Measurements from ENCODE around the gene PACSIN2.

Gene PACSIN2

GRCh38 chr22:42991010-42991651 is 23.8 kb downstream of the PACSIN2 start:
- no peak overlapping the region for H3K4me3 ChIP-seq (ENCODE audit: low read depth, low read length)
- TF ChIP-seq POLR2A (IDR thresholded peaks at IDR 0.05; ENCODE audit: extremely low read depth, insufficient read length) (no peak), MYC (IDR thresholded peaks at IDR 0.05; ENCODE audit: low read depth, low read length) (no peak), MAX (IDR thresholded peaks at IDR 0.05; ENCODE audit: low read depth, low read length) (no peak)
- TF ChIP-seq, protein P1, sequence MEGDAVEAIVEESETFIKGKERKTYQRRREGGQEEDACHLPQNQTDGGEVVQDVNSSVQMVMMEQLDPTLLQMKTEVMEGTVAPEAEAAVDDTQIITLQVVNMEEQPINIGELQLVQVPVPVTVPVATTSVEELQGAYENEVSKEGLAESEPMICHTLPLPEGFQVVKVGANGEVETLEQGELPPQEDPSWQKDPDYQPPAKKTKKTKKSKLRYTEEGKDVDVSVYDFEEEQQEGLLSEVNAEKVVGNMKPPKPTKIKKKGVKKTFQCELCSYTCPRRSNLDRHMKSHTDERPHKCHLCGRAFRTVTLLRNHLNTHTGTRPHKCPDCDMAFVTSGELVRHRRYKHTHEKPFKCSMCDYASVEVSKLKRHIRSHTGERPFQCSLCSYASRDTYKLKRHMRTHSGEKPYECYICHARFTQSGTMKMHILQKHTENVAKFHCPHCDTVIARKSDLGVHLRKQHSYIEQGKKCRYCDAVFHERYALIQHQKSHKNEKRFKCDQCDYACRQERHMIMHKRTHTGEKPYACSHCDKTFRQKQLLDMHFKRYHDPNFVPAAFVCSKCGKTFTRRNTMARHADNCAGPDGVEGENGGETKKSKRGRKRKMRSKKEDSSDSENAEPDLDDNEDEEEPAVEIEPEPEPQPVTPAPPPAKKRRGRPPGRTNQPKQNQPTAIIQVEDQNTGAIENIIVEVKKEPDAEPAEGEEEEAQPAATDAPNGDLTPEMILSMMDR (IDR thresholded peaks at IDR 0.05; ENCODE audit: low read depth, low read length): no peak
- DNase-seq (ENCODE audit: low read depth): peak; percentile 57

- TF ChIP-seq POLR2A (IDR thresholded peaks at IDR 0.05; ENCODE audit: extremely low read depth, insufficient read length) (no peak), MAX (IDR thresholded peaks at IDR 0.05; ENCODE audit: low read depth, low read length) (no peak), MYC (IDR thresholded peaks at IDR 0.05; ENCODE audit: low read depth, low read length) (no peak)
- TF ChIP-seq, protein P1 (IDR thresholded peaks at IDR 0.05; ENCODE audit: low read depth, low read length): peak; percentile 13
- DNase-seq (ENCODE audit: low read depth): peak; percentile 59
- H3K4me3 ChIP-seq (ENCODE audit: low read depth, low read length): no peak overlapping the region
These were observed 24.7 kb downstream of the PACSIN2 start for GRCh38 chr22:42990131-42990838.

DNA sequence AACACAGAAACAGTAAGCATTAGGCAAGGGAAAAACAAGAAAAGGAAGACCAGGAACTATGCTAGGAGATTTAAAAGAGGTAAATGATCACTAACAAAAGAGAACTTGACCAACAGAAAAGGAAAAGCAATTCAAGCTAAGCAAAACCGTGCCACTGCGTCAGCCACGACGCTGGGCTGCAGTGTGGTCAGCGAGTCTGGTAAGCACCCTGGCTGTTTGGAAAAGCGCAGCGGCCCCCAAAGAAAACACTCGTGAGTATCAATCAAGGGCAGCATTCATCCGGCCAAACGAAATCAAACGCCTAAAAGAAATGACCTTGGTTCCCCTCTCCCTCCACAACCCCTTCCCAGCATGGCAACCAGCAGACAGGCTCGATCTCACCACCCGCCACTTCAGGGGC is 28.8 kb downstream of the PACSIN2 start:
- TF ChIP-seq, protein P1 (IDR thresholded peaks at IDR 0.05; ENCODE audit: low read depth, low read length): no peak
- TF ChIP-seq MAX (IDR thresholded peaks at IDR 0.05; ENCODE audit: low read depth, low read length) (no peak), MYC (IDR thresholded peaks at IDR 0.05; ENCODE audit: low read depth, low read length) (no peak), POLR2A (IDR thresholded peaks at IDR 0.05; ENCODE audit: extremely low read depth, insufficient read length) (no peak)
- H3K4me3 ChIP-seq (ENCODE audit: low read depth, low read length): no peak overlapping the region
- no peak for DNase-seq (ENCODE audit: low read depth)

- TF ChIP-seq, protein P1 (IDR thresholded peaks at IDR 0.05; ENCODE audit: low read depth, low read length): no peak
- TF ChIP-seq POLR2A (IDR thresholded peaks at IDR 0.05; ENCODE audit: extremely low read depth, insufficient read length) (no peak), MYC (IDR thresholded peaks at IDR 0.05; ENCODE audit: low read depth, low read length) (no peak), MAX (IDR thresholded peaks at IDR 0.05; ENCODE audit: low read depth, low read length) (no peak)
- H3K4me3 ChIP-seq (ENCODE audit: low read depth, low read length): no peak overlapping the region
These were observed 29.4 kb downstream of the PACSIN2 start for GRCh38 chr22:42985531-42985905.

DNA sequence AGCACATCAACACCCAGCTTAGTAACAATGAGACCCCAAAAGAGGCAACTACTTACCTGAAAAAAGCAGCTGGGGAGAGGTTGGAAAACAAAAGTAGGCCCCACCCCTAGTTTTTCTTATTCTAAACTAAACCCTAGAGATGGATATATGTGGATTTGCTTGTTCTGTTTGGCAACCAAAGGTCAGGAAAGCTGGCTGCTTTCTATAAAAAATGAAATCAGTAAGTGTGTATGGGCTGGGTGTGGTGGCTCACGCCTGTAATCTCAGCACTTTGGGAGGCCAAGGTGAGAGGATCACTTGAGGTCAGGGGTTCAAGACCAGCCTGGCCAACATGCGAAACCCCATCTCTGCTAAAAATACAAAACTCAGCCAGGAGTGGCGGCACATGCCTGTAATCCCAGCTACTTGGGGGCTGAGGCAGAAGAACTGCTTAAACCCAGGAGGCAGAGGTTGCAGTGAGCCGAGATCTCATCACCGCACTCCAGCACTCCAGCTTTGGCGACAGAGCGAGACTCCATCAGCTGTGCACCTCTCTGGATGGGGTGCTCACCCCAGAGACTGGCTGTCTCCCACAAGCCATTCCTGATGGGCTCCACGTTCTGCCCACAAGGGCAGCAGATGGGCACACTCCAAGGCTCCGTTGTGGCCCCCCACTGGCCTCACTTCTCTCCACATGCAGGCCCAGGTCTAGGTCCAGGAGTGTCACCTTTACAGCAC is 30.0 kb downstream of the PACSIN2 start:
- no peak overlapping the region for H3K4me3 ChIP-seq (ENCODE audit: low read depth, low read length)
- no peak for DNase-seq (ENCODE audit: low read depth)
- TF ChIP-seq MYC (IDR thresholded peaks at IDR 0.05; ENCODE audit: low read depth, low read length): no peak
- no peak for TF ChIP-seq MAX (IDR thresholded peaks at IDR 0.05; ENCODE audit: low read depth, low read length)
- TF ChIP-seq, protein P1 (IDR thresholded peaks at IDR 0.05; ENCODE audit: low read depth, low read length): no peak
- no peak for TF ChIP-seq POLR2A (IDR thresholded peaks at IDR 0.05; ENCODE audit: extremely low read depth, insufficient read length)

More at GRCh38 chr22:42985531-42985905, 29.4 kb downstream of the PACSIN2 start:
- no peak for DNase-seq (ENCODE audit: low read depth)
